Fibroblast of pulmonary artery (primary cell): ENCODE data around the gene ERBB2.
"Not testable (repeated sequence)": the region's sequence is repeated elsewhere in the genome, so short reads cannot be mapped to it uniquely, and the experiment has no call there.

Experiments used
- DNase-seq: peaks from one replicate; pipeline ENCODE4 v3.0.0-alpha.2; 2010; ENCODE audit warnings: low read depth
- H3K4me3 ChIP-seq: replicated peaks from 2 replicates; pipeline ENCODE4 v1.5.1; 2011; ENCODE audit warnings: low read depth, mild to moderate bottlenecking, control low read depth, low read length, moderate library complexity
- CTCF ChIP-seq: IDR thresholded peaks from 2 replicates; pipeline ENCODE4 v1.5.1; 2011; ENCODE audit warnings: mild to moderate bottlenecking, control low read depth, low read length, inconsistent platforms; ENCODE audit errors: missing control alignments

ERBB2 gene

GRCh38 chr17:39724731-39725130, 24.9 kb downstream of the ERBB2 start:
- TF ChIP-seq CTCF = no peak
- no peak overlapping the region for H3K4me3 ChIP-seq
- DNase-seq = no peak

GRCh38 chr17:39725923-39726322, 26.1 kb downstream of the ERBB2 start:
- not testable (repeated sequence) for DNase-seq, H3K4me3 ChIP-seq

GRCh38 chr17:39726617-39727016, 26.8 kb downstream of the ERBB2 start:
- DNase-seq = no peak
- no peak for TF ChIP-seq CTCF
- no peak overlapping the region for H3K4me3 ChIP-seq

- no peak for TF ChIP-seq CTCF
- no peak for DNase-seq
- no peak overlapping the region for H3K4me3 ChIP-seq
Measured at GRCh38 chr17:39727556-39727955, 27.7 kb downstream of the ERBB2 start.

GRCh38 chr17:39729280-39729851, 29.5 kb downstream of the ERBB2 start:
- peak overlapping the region; percentile 74 for H3K4me3 ChIP-seq
- DNase-seq = no peak
- TF ChIP-seq CTCF = no peak

GRCh38 chr17:39730095-39730921, 30.4 kb downstream of the ERBB2 start, which contains the start of gene MIEN1:
Gene MIEN1, minus strand, starts transcription at chr17:39730532. Its CDS starts 37 bp downstream, at chr17:39730495.
- H3K4me3 ChIP-seq = peak within 1 kb of the TSS; percentile 74
- peak; percentile 55 for TF ChIP-seq CTCF
- peak; percentile 83 for DNase-seq

- no peak overlapping the region for H3K4me3 ChIP-seq
- no peak for DNase-seq
- TF ChIP-seq CTCF = no peak
Measured at GRCh38 chr17:39732586-39732985, 32.7 kb downstream of the ERBB2 start.
